HL-60 (cell line): Measurements from ENCODE around the gene DHRSX.

Source experiments
- CTCF ChIP-seq: IDR thresholded peaks from one replicate; pipeline ENCODE4 v1.5.1; 2011; ENCODE audit warnings: low read length, control low read depth, inconsistent platforms; ENCODE audit not compliant: insufficient read depth
- POLR2AphosphoS5 ChIP-seq: IDR thresholded peaks from 2 replicates; pipeline ENCODE4 v1.6.1; 2012; ENCODE audit warnings: low read depth
- REST ChIP-seq: IDR thresholded peaks from 2 replicates; pipeline ENCODE4 v1.6.1; 2012; ENCODE audit warnings: low read depth; ENCODE audit not compliant: insufficient replicate concordance

- no peak for TF ChIP-seq CTCF
- TF ChIP-seq REST, result no peak
- no peak for TF ChIP-seq POLR2AphosphoS5
These were observed 19.8 kb upstream of the DHRSX start for GRCh38 chrX:2520539-2520938.
